Upper lobe of left lung (tissue), 6 donors: Measurements from ENCODE around the gene MRPL55. TPM values are rescaled to one million over a fixed set of nuclear protein-coding genes. Genes with fewer than 3 reads are reported as not detected.

Experiments used
- ATAC-seq, 2 donors: fragments of 200-7000 bp; cut with Tn5 transposase; one replicate each; pipeline ENCODE4 v1.9.1; 2022; ENCODE audit warnings: mild to moderate bottlenecking in 2 of 2, moderate library complexity in 2 of 2; ENCODE audit not compliant: low FRiP score in 2 of 2
- DNase-seq, 2 donors: peaks; one replicate each; pipeline ENCODE4 v3.0.0-alpha.2; 2019 to 2020
- H3K27ac ChIP-seq, 4 donors: fragments of 200-600 bp; sonication (generic); one replicate each; pipeline ENCODE4 v1.5.1; 2016 to 2019
- H3K27me3 ChIP-seq, 4 donors: fragments of 200-600 bp; sonication (generic); one replicate each; pipeline ENCODE4 v1.5.1; 2017 to 2019
- H3K36me3 ChIP-seq, 4 donors: fragments of 200-600 bp; sonication (generic); one replicate each; pipeline ENCODE4 v1.5.1; 2016 to 2019
- H3K4me1 ChIP-seq, 4 donors: fragments of 200-600 bp; sonication (generic); one replicate each; pipeline ENCODE4 v1.5.1; 2018 to 2019
- H3K4me3 ChIP-seq, 4 donors: fragments of 200-600 bp; sonication (generic); one replicate each; pipeline ENCODE4 v1.5.1; 2017 to 2019; ENCODE audit warnings: mild to moderate bottlenecking in 2 of 4, moderate library complexity in 1 of 4
- H3K9me3 ChIP-seq, 4 donors: fragments of 200-600 bp; sonication (generic); one replicate each; pipeline ENCODE4 v1.5.1; 2018 to 2019
- EP300 ChIP-seq, 4 donors: sonication (generic); formaldehyde crosslinking; IDR thresholded peaks; one replicate each; pipeline ENCODE4 v1.5.1; 2017; ENCODE audit warnings: antibody characterized with exemption in 4 of 4, control low read depth in 2 of 4
- POLR2A ChIP-seq, 4 donors: fragments of 450-650 bp; IDR thresholded peaks; one replicate each; pipeline ENCODE4 v1.5.1; 2016 to 2017; ENCODE audit warnings: antibody characterized with exemption in 4 of 4, mild to moderate bottlenecking in 2 of 4
- POLR2AphosphoS5 ChIP-seq, 2 donors: sonication (generic); formaldehyde crosslinking; IDR thresholded peaks; one replicate each; pipeline ENCODE4 v1.5.1; 2017; ENCODE audit warnings: antibody characterized with exemption in 2 of 2
- WGBS, 2 donors: methylation state at CpG; one replicate each; pipeline ENCODE4 v1.1.5; 2017 to 2018; 5-methylcytosine and 5-hydroxymethylcytosine counted together
- total RNA-seq, 6 donors: library from RNA; depleted of rRNA in 4 of 6; stranded (reverse); fragments of >200 nt in 4 of 6; gene quantifications; one replicate each; pipeline versions ENCODE4 v1.1.0 to v1.2.1, GENCODE V29; 2016 to 2021
- TF ChIP-seq, protein P1 (sequence below), 6 experiments: fragments of 450-650 bp in 4 of 6; fragments of 200-600 bp in 2 of 6; sonication (generic) in 2 of 6; IDR thresholded peaks; one replicate each; pipeline ENCODE4 v1.5.1; 2016 to 2019; ENCODE audit warnings: antibody characterized with exemption in 6 of 6
- donor health status: DM: no; HTN: no; CAD: no; lungs with moderate emphysema.
- donor health status: DM: no; HTN: yes; CAD: no; lungs with severe emphysema.

MRPL55 gene
- total RNA-seq, 6 donors from 2014 or later: 42.4 to 161 (median 60.1) TPM

DNA sequence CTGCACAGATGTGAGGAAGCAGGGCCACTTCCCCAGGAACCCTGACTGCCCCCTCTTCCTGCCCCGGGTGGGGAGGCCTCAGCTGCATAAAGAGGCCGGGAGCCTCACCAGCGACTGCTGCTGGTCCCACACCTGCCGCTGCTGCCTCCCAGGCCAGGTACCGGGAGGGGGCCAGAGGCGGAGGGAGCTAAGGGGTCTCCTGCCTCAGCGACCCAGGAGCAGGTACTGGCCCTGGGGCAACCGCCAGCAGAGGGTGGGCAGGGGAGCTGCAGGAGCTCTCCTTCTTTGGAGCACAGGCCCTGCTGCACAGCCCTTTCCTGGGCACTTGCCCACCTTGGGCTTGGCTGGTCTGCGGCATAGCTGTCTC lies 47.4 kb upstream of the MRPL55 start:
- H3K36me3 ChIP-seq: peaks cover 0 to 4% (median 0%) of the 10 kb centered on the region in 4 donors
- no peak overlapping the region for H3K4me3 ChIP-seq
- 49% methylated on average over 5 of the region's 9 CpGs; no CpG with 5 or more reads in 1 of the 2 donors for WGBS, 2 donors
- ATAC-seq (no peak), DNase-seq (peak in 1 of 2 donors; percentile 61)
- no peaks in the 10 kb centered on the region for H3K27me3 ChIP-seq
- H3K4me1 ChIP-seq: peaks cover 13 to 36% (median 23%) of the 10 kb centered on the region in 4 donors
- no peaks in the 10 kb centered on the region for H3K9me3 ChIP-seq
- H3K27ac ChIP-seq: no peak overlapping the region
- TF ChIP-seq POLR2AphosphoS5 (IDR thresholded peaks at IDR 0.05) (no peak), EP300 (IDR thresholded peaks at IDR 0.05) (no peak), POLR2A (IDR thresholded peaks at IDR 0.05) (no peak)
- TF ChIP-seq, protein P1, sequence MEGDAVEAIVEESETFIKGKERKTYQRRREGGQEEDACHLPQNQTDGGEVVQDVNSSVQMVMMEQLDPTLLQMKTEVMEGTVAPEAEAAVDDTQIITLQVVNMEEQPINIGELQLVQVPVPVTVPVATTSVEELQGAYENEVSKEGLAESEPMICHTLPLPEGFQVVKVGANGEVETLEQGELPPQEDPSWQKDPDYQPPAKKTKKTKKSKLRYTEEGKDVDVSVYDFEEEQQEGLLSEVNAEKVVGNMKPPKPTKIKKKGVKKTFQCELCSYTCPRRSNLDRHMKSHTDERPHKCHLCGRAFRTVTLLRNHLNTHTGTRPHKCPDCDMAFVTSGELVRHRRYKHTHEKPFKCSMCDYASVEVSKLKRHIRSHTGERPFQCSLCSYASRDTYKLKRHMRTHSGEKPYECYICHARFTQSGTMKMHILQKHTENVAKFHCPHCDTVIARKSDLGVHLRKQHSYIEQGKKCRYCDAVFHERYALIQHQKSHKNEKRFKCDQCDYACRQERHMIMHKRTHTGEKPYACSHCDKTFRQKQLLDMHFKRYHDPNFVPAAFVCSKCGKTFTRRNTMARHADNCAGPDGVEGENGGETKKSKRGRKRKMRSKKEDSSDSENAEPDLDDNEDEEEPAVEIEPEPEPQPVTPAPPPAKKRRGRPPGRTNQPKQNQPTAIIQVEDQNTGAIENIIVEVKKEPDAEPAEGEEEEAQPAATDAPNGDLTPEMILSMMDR (IDR thresholded peaks at IDR 0.05): no peak

DNA sequence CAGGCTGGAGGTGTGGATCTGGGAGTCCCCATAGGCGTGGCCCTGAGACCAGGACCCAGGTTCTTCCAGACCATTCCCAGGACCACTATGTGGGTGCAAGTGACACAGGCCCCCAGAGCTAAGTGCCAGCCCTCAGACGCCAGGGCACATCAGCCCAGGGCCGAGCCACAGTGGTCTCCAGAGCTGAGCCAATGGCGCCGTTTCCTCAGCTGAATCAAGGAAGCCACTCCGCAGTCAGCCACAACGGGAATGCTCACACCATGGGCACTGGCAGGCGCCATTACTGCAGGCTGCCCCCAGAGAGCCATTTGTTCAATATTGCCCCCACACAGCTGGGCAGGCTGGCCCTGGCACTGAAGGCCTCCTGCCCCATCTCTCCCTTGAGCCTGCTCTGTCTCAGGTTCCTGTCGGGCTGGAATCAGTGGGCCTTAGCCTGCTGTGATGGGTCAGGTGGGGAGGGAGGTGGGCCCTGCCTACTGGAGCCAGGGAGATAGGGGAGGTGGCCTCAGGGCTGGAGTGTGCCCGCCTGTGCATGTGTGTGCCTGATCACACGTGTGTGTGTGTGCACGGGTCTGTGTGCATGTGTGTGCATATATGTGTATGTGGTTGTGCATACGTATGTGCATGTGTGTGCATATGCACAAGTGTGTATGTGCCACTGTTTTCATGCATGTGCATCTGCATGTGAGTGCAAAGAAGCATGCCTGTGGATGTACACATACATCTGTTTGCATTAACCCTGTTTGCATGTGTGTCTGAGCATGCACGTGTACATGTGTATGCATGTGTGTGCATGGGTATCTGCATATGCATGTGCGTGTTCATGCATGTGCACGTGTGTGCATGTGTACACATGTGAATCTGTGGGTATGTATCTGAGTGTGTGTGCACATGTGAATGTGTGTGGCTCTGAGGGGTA lies 46.8 kb upstream of the MRPL55 start:
- TF ChIP-seq POLR2AphosphoS5 (IDR thresholded peaks at IDR 0.05) (no peak), POLR2A (IDR thresholded peaks at IDR 0.05) (no peak), EP300 (IDR thresholded peaks at IDR 0.05) (no peak)
- TF ChIP-seq, protein P1 (IDR thresholded peaks at IDR 0.05): no peak
- DNase-seq (peak in 1 of 2 donors; percentile 47), ATAC-seq (no peak)
- Histone ChIP-seq H3K9me3 (no peaks in the 10 kb centered on the region), H3K4me3 (no peak overlapping the region), H3K36me3 (peaks cover 0 to 4% (median 0%) of the 10 kb centered on the region in 4 donors), H3K4me1 (peaks cover 13 to 37% (median 27%) of the 10 kb centered on the region in 4 donors), H3K27ac (no peak overlapping the region), H3K27me3 (no peaks in the 10 kb centered on the region)
- WGBS, 2 donors: 80 to 94% methylated on average over 5 to 12 of the region's 16 CpGs

DNA sequence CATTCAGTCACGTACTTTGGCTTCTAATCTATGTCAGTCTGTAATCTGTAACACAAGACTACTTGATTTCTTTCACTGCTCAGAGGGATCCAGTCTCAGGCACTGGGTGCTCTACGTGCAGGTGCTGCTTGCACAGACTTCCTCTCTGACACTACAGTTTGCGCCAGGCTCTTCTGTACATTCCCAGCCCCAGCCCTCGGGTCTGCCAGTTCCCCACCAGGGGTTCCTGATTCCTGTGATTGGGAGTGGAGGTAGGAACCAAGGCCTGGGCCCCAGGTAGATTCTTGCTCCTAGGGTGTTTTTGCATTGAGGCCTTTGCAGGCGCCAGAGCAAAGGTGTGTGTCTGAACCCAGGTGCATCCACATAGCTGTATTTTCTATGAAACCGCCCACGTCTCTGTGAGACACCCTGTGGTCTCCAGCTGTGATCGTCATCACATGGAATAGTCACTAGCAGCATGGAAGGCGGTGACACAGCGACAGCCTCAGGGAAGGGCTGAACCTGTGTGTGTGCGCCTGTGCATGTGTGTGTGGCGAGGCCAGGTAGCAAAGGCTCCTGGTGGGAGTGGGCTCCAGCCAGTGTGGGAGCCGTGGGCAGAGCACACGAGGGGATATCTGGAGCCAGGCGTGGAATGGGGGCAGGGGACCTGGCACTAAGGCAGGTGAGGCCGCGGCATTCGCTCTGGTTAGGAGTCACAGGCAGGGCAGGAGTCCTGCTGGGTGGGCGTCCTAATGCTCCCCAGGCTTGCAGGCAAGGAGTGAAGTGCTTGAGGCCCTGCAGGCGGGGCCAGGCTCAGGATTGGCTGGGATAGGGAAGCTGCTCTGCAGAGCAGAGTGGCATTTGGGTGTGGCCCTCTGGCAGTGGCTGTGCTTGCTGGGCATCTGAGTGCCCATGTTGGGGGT lies 45.8 kb upstream of the MRPL55 start:
- Histone ChIP-seq H3K4me3 (no peak overlapping the region), H3K9me3 (no peaks in the 10 kb centered on the region), H3K27me3 (no peaks in the 10 kb centered on the region), H3K4me1 (peaks cover 23 to 47% (median 35%) of the 10 kb centered on the region in 4 donors), H3K27ac (peak overlapping the region in 1 of 4 donors; percentile 4), H3K36me3 (peaks cover 0 to 4% (median 0%) of the 10 kb centered on the region in 4 donors)
- DNase-seq (peak in 1 of 2 donors; percentile 45), ATAC-seq (no peak)
- 81 to 90% methylated on average over 19 of the region's 20 CpGs for WGBS, 2 donors
- TF ChIP-seq, protein P1 (IDR thresholded peaks at IDR 0.05): no peak
- TF ChIP-seq EP300 (IDR thresholded peaks at IDR 0.05) (no peak), POLR2AphosphoS5 (IDR thresholded peaks at IDR 0.05) (no peak), POLR2A (IDR thresholded peaks at IDR 0.05) (no peak)

DNA sequence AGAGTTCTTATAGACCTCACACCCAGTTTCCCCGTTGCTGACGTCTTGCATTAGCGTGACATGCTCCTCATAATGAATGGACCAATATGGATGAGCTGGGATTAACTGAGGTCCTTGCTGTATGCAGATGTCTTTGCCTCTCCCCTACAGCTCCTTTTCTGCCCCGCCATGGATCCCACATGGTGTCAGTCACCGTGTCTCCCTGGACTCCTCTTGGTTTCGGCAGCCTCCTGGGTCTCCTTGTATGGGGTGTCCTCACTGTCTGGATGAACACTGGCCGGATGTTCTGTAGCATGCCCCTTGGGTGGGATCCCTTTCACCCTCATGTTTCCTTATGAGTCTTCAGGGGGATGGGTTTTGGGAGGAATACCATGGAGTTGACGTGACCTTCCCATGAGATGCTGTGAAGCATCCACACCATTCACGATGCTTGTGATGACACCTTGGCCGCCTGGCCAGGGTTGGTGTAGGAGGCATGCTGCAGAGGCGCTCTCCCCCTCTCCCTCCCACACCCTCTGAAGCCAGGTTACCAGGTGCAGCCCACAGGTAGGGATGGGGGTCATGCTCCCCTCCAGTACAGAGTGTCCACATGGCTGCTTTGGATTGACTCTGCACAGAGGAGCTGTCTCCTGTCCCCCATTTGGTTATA lies 45.0 kb upstream of the MRPL55 start:
- TF ChIP-seq POLR2A (IDR thresholded peaks at IDR 0.05) (no peak), POLR2AphosphoS5 (IDR thresholded peaks at IDR 0.05) (no peak), EP300 (IDR thresholded peaks at IDR 0.05) (no peak)
- Histone ChIP-seq H3K4me3 (no peak overlapping the region), H3K27me3 (no peaks in the 10 kb centered on the region), H3K9me3 (no peaks in the 10 kb centered on the region), H3K36me3 (peaks cover 0 to 6% (median under 1%) of the 10 kb centered on the region in 4 donors), H3K27ac (peak overlapping the region in 1 of 4 donors; percentile 4), H3K4me1 (peaks cover 29 to 54% (median 43%) of the 10 kb centered on the region in 4 donors)
- DNase-seq: no peak
- WGBS, 2 donors: 84 to 92% methylated on average over 11 of the region's 11 CpGs
- ATAC-seq: no peak
